SK-N-SH treated with all-trans-retinoic acid at 6 μM for 48 hours (cell line): ENCODE results near the gene OSCAR.

Experiments
- ARNTL ChIP-seq: fragments of 450-650 bp; formaldehyde crosslinking; IDR thresholded peaks from 2 replicates; pipeline ENCODE4 v1.5.0; 2020; ENCODE audit warnings: low read depth, mild to moderate bottlenecking, moderate library complexity, borderline replicate concordance
- CREB5 ChIP-seq: fragments of 250-450 bp; sonication (Bioruptor Pico); IDR thresholded peaks from 2 replicates; pipeline ENCODE4 v1.5.1; 2020; ENCODE audit warnings: low read depth, mild to moderate bottlenecking, moderate library complexity
- RARB ChIP-seq: fragments of 250-450 bp; sonication (Bioruptor Pico); IDR thresholded peaks from 2 replicates; pipeline ENCODE4 v1.8.0; 2021; ENCODE audit warnings: mild to moderate bottlenecking, moderate library complexity
- ZFP3 ChIP-seq: fragments of 250-450 bp; sonication (Bioruptor Pico); IDR thresholded peaks from 2 replicates; pipeline ENCODE4 v1.5.0; 2020; ENCODE audit warnings: mild to moderate bottlenecking, moderate library complexity
- ZFP30 ChIP-seq: fragments of 450-650 bp; formaldehyde crosslinking; IDR thresholded peaks from 2 replicates; pipeline ENCODE4 v1.5.0; 2022; ENCODE audit warnings: mild to moderate bottlenecking, moderate library complexity
- ZNF565 ChIP-seq: fragments of 450-650 bp; formaldehyde crosslinking; conservative IDR thresholded peaks from 2 replicates; pipeline ENCODE4 v1.5.0; 2020; ENCODE audit warnings: low read depth, mild to moderate bottlenecking, moderate library complexity
- ZNF70 ChIP-seq: fragments of 450-650 bp; formaldehyde crosslinking; IDR thresholded peaks from 2 replicates; pipeline ENCODE4 v1.5.0; 2020; ENCODE audit warnings: mild to moderate bottlenecking, moderate library complexity
- ZNF8 ChIP-seq: fragments of 450-650 bp; formaldehyde crosslinking; IDR thresholded peaks from 2 replicates; pipeline ENCODE4 v1.5.0; 2020; ENCODE audit warnings: mild to moderate bottlenecking, moderate library complexity
- TF ChIP-seq, protein P1 (sequence below): fragments of 250-450 bp; sonication (Bioruptor Pico); IDR thresholded peaks from 2 replicates; pipeline ENCODE4 v1.5.1; 2021; ENCODE audit warnings: mild to moderate bottlenecking, moderate library complexity
- TF ChIP-seq, protein P2 (sequence below): fragments of 250-450 bp; sonication (Bioruptor Pico); IDR thresholded peaks from 2 replicates; pipeline ENCODE4 v1.8.0; 2020; ENCODE audit warnings: mild to moderate bottlenecking, moderate library complexity, borderline replicate concordance

GRCh38 chr19:54127688-54128440, 27.3 kb upstream of the OSCAR start:
- no peak for TF ChIP-seq ARNTL
- no peak for TF ChIP-seq RARB (CRISPR knock-in tag)
- TF ChIP-seq, protein P1, sequence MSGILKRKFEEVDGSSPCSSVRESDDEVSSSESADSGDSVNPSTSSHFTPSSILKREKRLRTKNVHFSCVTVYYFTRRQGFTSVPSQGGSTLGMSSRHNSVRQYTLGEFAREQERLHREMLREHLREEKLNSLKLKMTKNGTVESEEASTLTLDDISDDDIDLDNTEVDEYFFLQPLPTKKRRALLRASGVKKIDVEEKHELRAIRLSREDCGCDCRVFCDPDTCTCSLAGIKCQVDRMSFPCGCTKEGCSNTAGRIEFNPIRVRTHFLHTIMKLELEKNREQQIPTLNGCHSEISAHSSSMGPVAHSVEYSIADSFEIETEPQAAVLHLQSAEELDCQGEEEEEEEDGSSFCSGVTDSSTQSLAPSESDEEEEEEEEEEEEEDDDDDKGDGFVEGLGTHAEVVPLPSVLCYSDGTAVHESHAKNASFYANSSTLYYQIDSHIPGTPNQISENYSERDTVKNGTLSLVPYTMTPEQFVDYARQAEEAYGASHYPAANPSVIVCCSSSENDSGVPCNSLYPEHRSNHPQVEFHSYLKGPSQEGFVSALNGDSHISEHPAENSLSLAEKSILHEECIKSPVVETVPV (CRISPR knock-in tag) = no peak
- no peak for TF ChIP-seq ZFP3 (CRISPR knock-in tag)
- no peak for TF ChIP-seq ZFP30
- TF ChIP-seq ZNF565 (CRISPR knock-in tag) = no peak
- no peak for TF ChIP-seq CREB5 (CRISPR knock-in tag)
- TF ChIP-seq, protein P2, sequence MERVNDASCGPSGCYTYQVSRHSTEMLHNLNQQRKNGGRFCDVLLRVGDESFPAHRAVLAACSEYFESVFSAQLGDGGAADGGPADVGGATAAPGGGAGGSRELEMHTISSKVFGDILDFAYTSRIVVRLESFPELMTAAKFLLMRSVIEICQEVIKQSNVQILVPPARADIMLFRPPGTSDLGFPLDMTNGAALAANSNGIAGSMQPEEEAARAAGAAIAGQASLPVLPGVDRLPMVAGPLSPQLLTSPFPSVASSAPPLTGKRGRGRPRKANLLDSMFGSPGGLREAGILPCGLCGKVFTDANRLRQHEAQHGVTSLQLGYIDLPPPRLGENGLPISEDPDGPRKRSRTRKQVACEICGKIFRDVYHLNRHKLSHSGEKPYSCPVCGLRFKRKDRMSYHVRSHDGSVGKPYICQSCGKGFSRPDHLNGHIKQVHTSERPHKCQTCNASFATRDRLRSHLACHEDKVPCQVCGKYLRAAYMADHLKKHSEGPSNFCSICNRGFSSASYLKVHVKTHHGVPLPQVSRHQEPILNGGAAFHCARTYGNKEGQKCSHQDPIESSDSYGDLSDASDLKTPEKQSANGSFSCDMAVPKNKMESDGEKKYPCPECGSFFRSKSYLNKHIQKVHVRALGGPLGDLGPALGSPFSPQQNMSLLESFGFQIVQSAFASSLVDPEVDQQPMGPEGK (CRISPR knock-in tag) = no peak
- TF ChIP-seq ZNF8 (CRISPR knock-in tag) = no peak
- no peak for TF ChIP-seq ZNF70
